ENCODE data around the gene ITPR1.

DNA sequence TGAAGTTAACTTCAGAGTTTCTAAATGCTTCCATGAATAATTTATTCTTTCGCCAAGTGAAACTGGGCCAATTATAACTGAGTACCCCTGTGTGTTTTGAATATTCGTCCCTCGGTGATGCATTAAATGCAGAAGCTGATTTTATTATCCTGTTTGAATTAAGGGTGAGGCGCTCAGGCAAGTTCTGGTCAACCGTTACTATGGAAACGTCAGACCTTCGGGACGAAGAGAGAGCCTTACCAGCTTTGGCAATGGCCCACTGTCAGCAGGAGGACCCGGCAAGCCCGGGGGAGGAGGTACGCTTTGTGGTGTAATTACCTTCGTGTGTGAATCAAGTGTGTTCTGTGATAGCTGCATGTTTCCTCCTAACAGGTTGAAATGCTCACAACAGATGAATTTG, 239.8 kb downstream of the ITPR1 start:
- TF ChIP-seq, protein P1, sequence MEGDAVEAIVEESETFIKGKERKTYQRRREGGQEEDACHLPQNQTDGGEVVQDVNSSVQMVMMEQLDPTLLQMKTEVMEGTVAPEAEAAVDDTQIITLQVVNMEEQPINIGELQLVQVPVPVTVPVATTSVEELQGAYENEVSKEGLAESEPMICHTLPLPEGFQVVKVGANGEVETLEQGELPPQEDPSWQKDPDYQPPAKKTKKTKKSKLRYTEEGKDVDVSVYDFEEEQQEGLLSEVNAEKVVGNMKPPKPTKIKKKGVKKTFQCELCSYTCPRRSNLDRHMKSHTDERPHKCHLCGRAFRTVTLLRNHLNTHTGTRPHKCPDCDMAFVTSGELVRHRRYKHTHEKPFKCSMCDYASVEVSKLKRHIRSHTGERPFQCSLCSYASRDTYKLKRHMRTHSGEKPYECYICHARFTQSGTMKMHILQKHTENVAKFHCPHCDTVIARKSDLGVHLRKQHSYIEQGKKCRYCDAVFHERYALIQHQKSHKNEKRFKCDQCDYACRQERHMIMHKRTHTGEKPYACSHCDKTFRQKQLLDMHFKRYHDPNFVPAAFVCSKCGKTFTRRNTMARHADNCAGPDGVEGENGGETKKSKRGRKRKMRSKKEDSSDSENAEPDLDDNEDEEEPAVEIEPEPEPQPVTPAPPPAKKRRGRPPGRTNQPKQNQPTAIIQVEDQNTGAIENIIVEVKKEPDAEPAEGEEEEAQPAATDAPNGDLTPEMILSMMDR (conservative IDR thresholded peaks at IDR 0.05 in 1 of 2, IDR thresholded peaks at IDR 0.05 in 1 of 2; ENCODE audit: extremely low read depth in 1 of 2, insufficient read depth in 1 of 2, low read depth in 1 of 2, low read length in 2 of 2) = no peak
- no peak for TF ChIP-seq EZH2 (IDR thresholded peaks at IDR 0.05; ENCODE audit: borderline replicate concordance, low read length)
